ENCODE measurements around the gene THEMIS. TPM values are rescaled to one million over a fixed set of nuclear protein-coding genes. Genes with fewer than 3 reads are reported as not detected.

The THEMIS gene
- polyA plus RNA-seq, 1 donor (not counting 4 experiments of a cell fraction or from before 2014, with no cell fraction given), result not detected

GRCh38 chr6:127732927-127733326, 167.9 kb downstream of the THEMIS start:
- H3K9ac ChIP-seq (ENCODE audit: control insufficient read depth, extremely low read depth, insufficient read depth, low read length), result no peak overlapping the region
- dilution Hi-C loops (cut with MboI; ENCODE audit: extremely low pct_ligation_motif_present, low sequenced_read_pairs), result no loop called here
- no peak for FAIRE-seq
- H2AFZ ChIP-seq (ENCODE audit: control insufficient read depth, low read length), result no peak overlapping the region
- H3K4me1 ChIP-seq (ENCODE audit: control insufficient read depth, extremely low read depth, insufficient read depth, low read length), result no peaks in the 10 kb centered on the region
- no peak for TF ChIP-seq EZH2 (IDR thresholded peaks at IDR 0.05; ENCODE audit: low read length)
- TF ChIP-seq, protein P1, sequence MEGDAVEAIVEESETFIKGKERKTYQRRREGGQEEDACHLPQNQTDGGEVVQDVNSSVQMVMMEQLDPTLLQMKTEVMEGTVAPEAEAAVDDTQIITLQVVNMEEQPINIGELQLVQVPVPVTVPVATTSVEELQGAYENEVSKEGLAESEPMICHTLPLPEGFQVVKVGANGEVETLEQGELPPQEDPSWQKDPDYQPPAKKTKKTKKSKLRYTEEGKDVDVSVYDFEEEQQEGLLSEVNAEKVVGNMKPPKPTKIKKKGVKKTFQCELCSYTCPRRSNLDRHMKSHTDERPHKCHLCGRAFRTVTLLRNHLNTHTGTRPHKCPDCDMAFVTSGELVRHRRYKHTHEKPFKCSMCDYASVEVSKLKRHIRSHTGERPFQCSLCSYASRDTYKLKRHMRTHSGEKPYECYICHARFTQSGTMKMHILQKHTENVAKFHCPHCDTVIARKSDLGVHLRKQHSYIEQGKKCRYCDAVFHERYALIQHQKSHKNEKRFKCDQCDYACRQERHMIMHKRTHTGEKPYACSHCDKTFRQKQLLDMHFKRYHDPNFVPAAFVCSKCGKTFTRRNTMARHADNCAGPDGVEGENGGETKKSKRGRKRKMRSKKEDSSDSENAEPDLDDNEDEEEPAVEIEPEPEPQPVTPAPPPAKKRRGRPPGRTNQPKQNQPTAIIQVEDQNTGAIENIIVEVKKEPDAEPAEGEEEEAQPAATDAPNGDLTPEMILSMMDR (optimal IDR thresholded peaks at IDR 0.05 in 1 of 3, IDR thresholded peaks at IDR 0.05 in 1 of 3, conservative IDR thresholded peaks at IDR 0.05 in 1 of 3; ENCODE audit: extremely low read depth in 1 of 3, insufficient read depth in 2 of 3, low read length in 3 of 3), result no peak
- no peak overlapping the region for H3K27ac ChIP-seq (ENCODE audit: control insufficient read depth, insufficient read depth, low read length)
- H3K36me3 ChIP-seq (ENCODE audit: control insufficient read depth in 2 of 2, extremely low read depth in 1 of 2, insufficient read depth in 2 of 2, low read length in 2 of 2), result no peaks in the 10 kb centered on the region
- peaks cover 5% of the 10 kb centered on the region for H3K27me3 ChIP-seq (ENCODE audit: control insufficient read depth, extremely low read depth, insufficient read depth, low read length)
- H4K20me1 ChIP-seq (ENCODE audit: control insufficient read depth, extremely low read depth, insufficient read depth, low read length), result no peaks in the 10 kb centered on the region
- H3K9me3 ChIP-seq (ENCODE audit: control insufficient read depth, low read depth, low read length), result no peaks in the 10 kb centered on the region
- DNase-seq (ENCODE audit: low read depth, low spot score), result no peak
- no peaks in the 10 kb centered on the region for H3K9me1 ChIP-seq (ENCODE audit: control insufficient read depth, extremely low read depth, insufficient read depth, low read length)
- H3K4me2 ChIP-seq (ENCODE audit: control insufficient read depth, extremely low read depth, insufficient read depth, low read depth, low read length), result no peak overlapping the region
- no peaks in the 10 kb centered on the region for H3K79me2 ChIP-seq (ENCODE audit: control insufficient read depth, insufficient read depth, low read length)
- no peak overlapping the region for H3K4me3 ChIP-seq (ENCODE audit: control insufficient read depth in 2 of 3, extremely low read depth in 1 of 3, insufficient read depth in 2 of 3, low read depth in 1 of 3, low read length in 3 of 3)

- DNase-seq (ENCODE audit: low read depth, low spot score), result no peak
- dilution Hi-C loops (cut with MboI; ENCODE audit: extremely low pct_ligation_motif_present, low sequenced_read_pairs), result no loop called here
- H3K4me1 ChIP-seq (ENCODE audit: control insufficient read depth, extremely low read depth, insufficient read depth, low read length), result no peaks in the 10 kb centered on the region
- H3K9me3 ChIP-seq (ENCODE audit: control insufficient read depth, low read depth, low read length), result no peaks in the 10 kb centered on the region
- H3K27ac ChIP-seq (ENCODE audit: control insufficient read depth, insufficient read depth, low read length), result no peak overlapping the region
- FAIRE-seq, result no peak
- H3K79me2 ChIP-seq (ENCODE audit: control insufficient read depth, insufficient read depth, low read length), result no peaks in the 10 kb centered on the region
- no peak overlapping the region for H2AFZ ChIP-seq (ENCODE audit: control insufficient read depth, low read length)
- H3K36me3 ChIP-seq (ENCODE audit: control insufficient read depth in 2 of 2, extremely low read depth in 1 of 2, insufficient read depth in 2 of 2, low read length in 2 of 2), result no peaks in the 10 kb centered on the region
- H3K27me3 ChIP-seq (ENCODE audit: control insufficient read depth, extremely low read depth, insufficient read depth, low read length), result peaks cover 10% of the 10 kb centered on the region
- no peaks in the 10 kb centered on the region for H4K20me1 ChIP-seq (ENCODE audit: control insufficient read depth, extremely low read depth, insufficient read depth, low read length)
- no peak overlapping the region for H3K9ac ChIP-seq (ENCODE audit: control insufficient read depth, extremely low read depth, insufficient read depth, low read length)
- H3K4me2 ChIP-seq (ENCODE audit: control insufficient read depth, extremely low read depth, insufficient read depth, low read depth, low read length), result no peak overlapping the region
- no peak for TF ChIP-seq EZH2 (IDR thresholded peaks at IDR 0.05; ENCODE audit: low read length)
- TF ChIP-seq, protein P1 (optimal IDR thresholded peaks at IDR 0.05 in 1 of 3, IDR thresholded peaks at IDR 0.05 in 1 of 3, conservative IDR thresholded peaks at IDR 0.05 in 1 of 3; ENCODE audit: extremely low read depth in 1 of 3, insufficient read depth in 2 of 3, low read length in 3 of 3), result no peak
- H3K9me1 ChIP-seq (ENCODE audit: control insufficient read depth, extremely low read depth, insufficient read depth, low read length), result no peaks in the 10 kb centered on the region
- no peak overlapping the region for H3K4me3 ChIP-seq (ENCODE audit: control insufficient read depth in 2 of 3, extremely low read depth in 1 of 3, insufficient read depth in 2 of 3, low read depth in 1 of 3, low read length in 3 of 3)
Measured at GRCh38 chr6:127727260-127727953, 173.5 kb downstream of the THEMIS start.
